Mesendoderm (in vitro differentiated cells): Measurements from ENCODE around the gene CLDN19.
A peak's percentile ranks its signal among the peaks of the same experiment; 100 is the strongest.

Experiments
- DNase-seq: peaks from one replicate; pipeline ENCODE4 v3.0.0; 2013
- H2AK5ac ChIP-seq: 2 replicates; pipeline ENCODE4 v1.6.1; 2013; ENCODE audit warnings: low read length, inconsistent platforms
- H2BK120ac ChIP-seq: 2 replicates; pipeline ENCODE4 v1.6.1; 2013; ENCODE audit warnings: low read depth, mild to moderate bottlenecking, low read length, moderate library complexity, mixed read lengths
- H2BK15ac ChIP-seq: replicated peaks from 2 replicates; pipeline ENCODE4 v1.6.1; 2013; ENCODE audit warnings: low read depth, mild to moderate bottlenecking, moderate library complexity
- H2BK5ac ChIP-seq: 2 replicates; pipeline ENCODE4 v1.6.1; 2013; ENCODE audit warnings: low read length, inconsistent platforms
- H3K18ac ChIP-seq: 2 replicates; pipeline ENCODE4 v1.6.1; 2013; ENCODE audit warnings: mild to moderate bottlenecking, low read length, mixed read lengths
- H3K23ac ChIP-seq: one replicate; pipeline ENCODE4 v1.6.1; 2013; ENCODE audit warnings: low read length
- H3K27ac ChIP-seq: 2 replicates; pipeline ENCODE4 v1.5.1; 2013; ENCODE audit warnings: low read depth, mild to moderate bottlenecking, inconsistent platforms, low read length, moderate library complexity
- H3K27me3 ChIP-seq: 2 replicates; pipeline ENCODE4 v1.6.1; 2013; ENCODE audit warnings: low read length, control low read depth, mild to moderate bottlenecking, inconsistent platforms; ENCODE audit not compliant: insufficient read depth, poor library complexity
- H3K36me3 ChIP-seq: 2 replicates; pipeline ENCODE4 v1.6.1; 2013; ENCODE audit warnings: low read length, inconsistent platforms; ENCODE audit not compliant: control insufficient read depth, insufficient read depth
- H3K4ac ChIP-seq: one replicate; pipeline ENCODE4 v1.6.1; 2013; ENCODE audit warnings: low read depth, mild to moderate bottlenecking, low read length, moderate library complexity
- H3K4me1 ChIP-seq: 2 replicates; pipeline ENCODE4 v1.6.1; 2013; ENCODE audit warnings: low read depth, low read length, inconsistent platforms; ENCODE audit not compliant: control insufficient read depth
- H3K4me2 ChIP-seq: 2 replicates; pipeline ENCODE4 v1.6.1; 2013; ENCODE audit warnings: low read length
- H3K4me3 ChIP-seq: 2 replicates; pipeline ENCODE4 v1.5.1; 2013; ENCODE audit warnings: mild to moderate bottlenecking, low read length
- H3K56ac ChIP-seq: one replicate; pipeline ENCODE4 v1.6.1; 2013; ENCODE audit warnings: low read length
- H3K79me1 ChIP-seq: 2 replicates; pipeline ENCODE4 v1.6.1; 2013; ENCODE audit warnings: low read length, inconsistent platforms
- H3K79me2 ChIP-seq: 2 replicates; pipeline ENCODE4 v1.6.1; 2013; ENCODE audit warnings: mild to moderate bottlenecking, low read length; ENCODE audit not compliant: control insufficient read depth, insufficient read depth
- H3K9ac ChIP-seq: 2 replicates; pipeline ENCODE4 v1.6.1; 2013; ENCODE audit warnings: low read length, inconsistent platforms
- H4K5ac ChIP-seq: one replicate; pipeline ENCODE4 v1.6.1; 2013; ENCODE audit warnings: low read length
- H4K8ac ChIP-seq: one replicate; pipeline ENCODE4 v1.6.1; 2013; ENCODE audit warnings: low read depth, mild to moderate bottlenecking, control low read depth, low read length, moderate library complexity
- WGBS: extraction: QIAGEN DNeasy Blood & Tissue Kit; methylation state at CpG from one replicate; pipeline ENCODE4 v1.1.7; 2013; ENCODE audit warnings: low lambda C conversion rate, missing lambda C conversion rate; ENCODE audit not compliant: insufficient coverage; ENCODE audit errors: extremely low coverage; 5-methylcytosine and 5-hydroxymethylcytosine counted together

Gene CLDN19

GRCh38 chr1:42765832-42766740 lies 26.1 kb upstream of the CLDN19 start:
- H3K36me3 ChIP-seq, result no peaks in the 10 kb centered on the region
- H3K18ac ChIP-seq, result peak overlapping the region; percentile 33
- H3K79me1 ChIP-seq, result peaks cover 10% of the 10 kb centered on the region
- WGBS, result no CpG with 5 or more reads among the region's 44 CpGs
- H2BK15ac ChIP-seq, result no peak overlapping the region
- H3K79me2 ChIP-seq, result peaks cover 13% of the 10 kb centered on the region
- H2AK5ac ChIP-seq, result no peak overlapping the region
- H3K27me3 ChIP-seq, result no peaks in the 10 kb centered on the region
- no peak overlapping the region for H3K23ac ChIP-seq
- peaks cover 9% of the 10 kb centered on the region for H3K4me1 ChIP-seq
- peak; percentile 89 for DNase-seq
- peak overlapping the region; percentile 99 for H3K56ac ChIP-seq
- H2BK5ac ChIP-seq, result no peak overlapping the region
- H3K9ac ChIP-seq, result peak overlapping the region; percentile 95
- no peak overlapping the region for H4K8ac ChIP-seq
- no peak overlapping the region for H2BK120ac ChIP-seq
- H3K4me3 ChIP-seq, result peak overlapping the region; percentile 90
- H4K5ac ChIP-seq, result no peak overlapping the region
- peak overlapping the region; percentile 63 for H3K4me2 ChIP-seq
- H3K4ac ChIP-seq, result no peak overlapping the region
- H3K27ac ChIP-seq, result peak overlapping the region; percentile 46

DNA sequence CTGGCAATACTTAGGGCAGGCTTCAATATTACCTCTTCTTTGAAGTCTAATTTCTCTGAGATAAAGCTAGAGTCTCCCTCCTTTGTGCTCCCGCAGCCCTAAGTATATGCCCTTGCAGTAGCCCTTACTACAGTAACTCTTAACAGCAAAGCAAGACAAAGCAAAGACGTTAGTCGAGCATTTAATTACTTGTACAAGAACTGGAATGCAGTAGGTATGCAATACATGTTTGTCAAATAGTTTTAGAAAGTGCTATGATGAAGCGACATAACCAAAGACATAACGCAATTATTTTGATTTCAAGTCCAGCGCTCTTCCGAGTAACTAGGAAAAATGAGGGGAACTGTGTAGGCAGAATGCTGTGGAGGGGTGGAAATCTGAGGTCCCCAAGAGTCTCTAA lies 25.2 kb upstream of the CLDN19 start:
- no peak overlapping the region for H3K27ac ChIP-seq
- peak overlapping the region; percentile 63 for H3K4me2 ChIP-seq
- no peak overlapping the region for H2AK5ac ChIP-seq
- H4K5ac ChIP-seq, result no peak overlapping the region
- H3K23ac ChIP-seq, result no peak overlapping the region
- WGBS, result no CpG with 5 or more reads among the region's 7 CpGs
- peaks cover 9% of the 10 kb centered on the region for H3K4me1 ChIP-seq
- peak overlapping the region; percentile 87 for H3K56ac ChIP-seq
- no peak overlapping the region for H3K4ac ChIP-seq
- peak overlapping the region; percentile 21 for H3K4me3 ChIP-seq
- H3K36me3 ChIP-seq, result no peaks in the 10 kb centered on the region
- no peak overlapping the region for H3K18ac ChIP-seq
- peak overlapping the region; percentile 95 for H3K9ac ChIP-seq
- no peak overlapping the region for H2BK5ac ChIP-seq
- H4K8ac ChIP-seq, result no peak overlapping the region
- H3K79me1 ChIP-seq, result peaks cover 8% of the 10 kb centered on the region
- no peak for DNase-seq
- H3K27me3 ChIP-seq, result no peaks in the 10 kb centered on the region
- no peak overlapping the region for H2BK15ac ChIP-seq
- H2BK120ac ChIP-seq, result no peak overlapping the region
- peaks cover 13% of the 10 kb centered on the region for H3K79me2 ChIP-seq

DNA sequence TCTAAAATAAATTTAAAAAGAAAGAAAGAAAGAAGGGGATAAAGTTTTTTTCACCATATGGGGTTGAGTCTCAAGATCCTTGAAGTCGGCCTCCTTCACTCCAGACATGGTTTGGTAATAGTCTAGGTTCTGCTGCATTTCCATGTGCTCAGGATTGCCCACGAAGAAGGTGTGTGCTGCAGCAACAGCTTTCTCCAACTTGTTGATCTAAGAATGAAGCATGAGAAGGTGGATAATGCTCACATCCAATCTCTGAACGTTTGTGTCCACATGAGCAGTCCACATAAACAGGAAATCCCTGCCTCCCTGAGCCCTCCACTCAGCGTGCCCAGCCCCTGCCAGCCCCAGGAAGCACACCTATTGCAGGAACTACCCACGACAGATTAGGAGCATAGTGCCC lies 22.2 kb upstream of the CLDN19 start:
- Histone ChIP-seq H3K9ac (no peak overlapping the region), H3K79me1 (peaks cover 8% of the 10 kb centered on the region), H3K79me2 (peaks cover 11% of the 10 kb centered on the region), H2BK5ac (no peak overlapping the region), H3K4ac (no peak overlapping the region), H2AK5ac (no peak overlapping the region), H3K4me2 (no peak overlapping the region), H3K23ac (no peak overlapping the region), H3K27me3 (no peaks in the 10 kb centered on the region), H2BK120ac (no peak overlapping the region), H3K56ac (no peak overlapping the region), H4K8ac (no peak overlapping the region), H3K27ac (no peak overlapping the region), H4K5ac (no peak overlapping the region), H2BK15ac (no peak overlapping the region), H3K4me3 (no peak overlapping the region), H3K36me3 (peaks cover 9% of the 10 kb centered on the region), H3K18ac (no peak overlapping the region), H3K4me1 (peaks cover 9% of the 10 kb centered on the region)
- no peak for DNase-seq
- WGBS, result no CpG with 5 or more reads among the region's 5 CpGs

- peaks cover 9% of the 10 kb centered on the region for H3K4me1 ChIP-seq
- H3K36me3 ChIP-seq, result peaks cover 9% of the 10 kb centered on the region
- DNase-seq, result no peak
- peaks cover 11% of the 10 kb centered on the region for H3K79me2 ChIP-seq
- no peak overlapping the region for H4K8ac ChIP-seq
- H3K27ac ChIP-seq, result no peak overlapping the region
- H2BK120ac ChIP-seq, result no peak overlapping the region
- H3K79me1 ChIP-seq, result peaks cover 8% of the 10 kb centered on the region
- H3K9ac ChIP-seq, result no peak overlapping the region
- no peak overlapping the region for H3K4me3 ChIP-seq
- H3K18ac ChIP-seq, result no peak overlapping the region
- no peak overlapping the region for H3K23ac ChIP-seq
- H2BK5ac ChIP-seq, result no peak overlapping the region
- H2BK15ac ChIP-seq, result no peak overlapping the region
- no CpG with 5 or more reads among the region's 4 CpGs for WGBS
- H3K56ac ChIP-seq, result no peak overlapping the region
- no peak overlapping the region for H2AK5ac ChIP-seq
- H3K4ac ChIP-seq, result no peak overlapping the region
- H4K5ac ChIP-seq, result no peak overlapping the region
- H3K27me3 ChIP-seq, result no peaks in the 10 kb centered on the region
- H3K4me2 ChIP-seq, result no peak overlapping the region
These were observed 21.5 kb upstream of the CLDN19 start for GRCh38 chr1:42761567-42761966.

GRCh38 chr1:42759114-42759513 lies 19.1 kb upstream of the CLDN19 start:
- no peaks in the 10 kb centered on the region for H3K27me3 ChIP-seq
- no peak overlapping the region for H3K56ac ChIP-seq
- no peaks in the 10 kb centered on the region for H3K4me1 ChIP-seq
- H4K8ac ChIP-seq, result no peak overlapping the region
- H3K79me1 ChIP-seq, result no peaks in the 10 kb centered on the region
- H3K18ac ChIP-seq, result no peak overlapping the region
- no CpG with 5 or more reads among the region's 9 CpGs for WGBS
- peaks cover 1% of the 10 kb centered on the region for H3K79me2 ChIP-seq
- no peak overlapping the region for H4K5ac ChIP-seq
- no peak overlapping the region for H3K4ac ChIP-seq
- no peak overlapping the region for H3K4me3 ChIP-seq
- H3K36me3 ChIP-seq, result peaks cover 15% of the 10 kb centered on the region
- no peak overlapping the region for H2BK120ac ChIP-seq
- no peak overlapping the region for H2BK5ac ChIP-seq
- H3K9ac ChIP-seq, result no peak overlapping the region
- H3K4me2 ChIP-seq, result no peak overlapping the region
- peak; percentile 61 for DNase-seq
- no peak overlapping the region for H2BK15ac ChIP-seq
- no peak overlapping the region for H3K27ac ChIP-seq
- no peak overlapping the region for H3K23ac ChIP-seq
- no peak overlapping the region for H2AK5ac ChIP-seq
